ENCODE measurements around the gene PKD2. TPM values are rescaled to one million over a fixed set of nuclear protein-coding genes. Genes with fewer than 3 reads are reported as not detected.

The PKD2 gene
- total and polyA plus RNA-seq, 2 of the 13 experiments (the other 11 are each of a cell fraction or from before 2014, with no cell fraction given): 5.6 to 9.1 TPM

- TF ChIP-seq ZNF430 (CRISPR knock-in tag; IDR thresholded peaks at IDR 0.05) (no peak), RCOR2 (CRISPR knock-in tag; IDR thresholded peaks at IDR 0.05) (peak; percentile 94), MYC (CRISPR knock-in tag; IDR thresholded peaks at IDR 0.05; ENCODE audit: borderline replicate concordance) (peak; percentile 55; the same call in 1 of the 2 replicates), ZNF652 (CRISPR knock-in tag; IDR thresholded peaks at IDR 0.05; ENCODE audit: borderline replicate concordance, low read depth) (peak; percentile 64; the same call in 1 of the 2 replicates), ZNF264 (CRISPR knock-in tag; IDR thresholded peaks at IDR 0.05) (no peak), ZMYM2 (CRISPR knock-in tag; IDR thresholded peaks at IDR 0.05) (peak; percentile 68; the same call in 1 of the 2 replicates), SIX1 (CRISPR knock-in tag; IDR thresholded peaks at IDR 0.05; ENCODE audit: borderline replicate concordance) (peak; percentile 78; the same call in 1 of the 2 replicates), PAXIP1 (CRISPR knock-in tag; conservative IDR thresholded peaks at IDR 0.05) (peak; percentile 97), MIER3 (CRISPR knock-in tag; IDR thresholded peaks at IDR 0.05; ENCODE audit: borderline replicate concordance) (0 out of 2 replicates have a peak, but pooled peaks have one; percentile 53), TCF7 (IDR thresholded peaks at IDR 0.05; ENCODE audit: low read depth) (peak; percentile 62), SAP130 (CRISPR knock-in tag; IDR thresholded peaks at IDR 0.05; ENCODE audit: low read depth) (peak; percentile 82), ZMYM3 (CRISPR knock-in tag; IDR thresholded peaks at IDR 0.05) (peak; percentile 65; the same call in 1 of the 2 replicates), SMAD3 (CRISPR knock-in tag; IDR thresholded peaks at IDR 0.05) (peak; percentile 81; the same call in 1 of the 2 replicates), EZH2 (conservative IDR thresholded peaks at IDR 0.05; ENCODE audit: low read depth, low read length) (no peak), PPARG (CRISPR knock-in tag; conservative IDR thresholded peaks at IDR 0.05) (peak; percentile 96), MZF1 (CRISPR knock-in tag; IDR thresholded peaks at IDR 0.05; ENCODE audit: borderline replicate concordance) (no peak), ZNF598 (CRISPR knock-in tag; IDR thresholded peaks at IDR 0.05; ENCODE audit: borderline replicate concordance) (0 out of 2 replicates have a peak, but pooled peaks have one; percentile 49), ZNF292 (CRISPR knock-in tag; IDR thresholded peaks at IDR 0.05; ENCODE audit: borderline replicate concordance, low read depth) (peak; percentile 81; the same call in 1 of the 2 replicates), CSRNP2 (CRISPR knock-in tag; conservative IDR thresholded peaks at IDR 0.05; ENCODE audit: low read depth) (no peak), ZNF350 (CRISPR knock-in tag; IDR thresholded peaks at IDR 0.05; ENCODE audit: borderline replicate concordance, low read depth) (peak; percentile 58; the same call in 1 of the 2 replicates), THAP8 (CRISPR knock-in tag; IDR thresholded peaks at IDR 0.05; ENCODE audit: borderline replicate concordance) (no peak)
Measured at GRCh38 chr4:88107406-88108107, 100.1 kb downstream of the PKD2 start (continued).

All from HepG2 (cell line).